GM18909 (cell line): ENCODE data around the gene MLLT10.

Source experiments
- ATAC-seq: cut with Tn5 transposase; IDR thresholded peaks from one replicate; pipeline ENCODE4 v1.9.1; 2021; ENCODE audit warnings: mild to moderate bottlenecking; ENCODE audit not compliant: unreplicated experiment, poor library complexity

The MLLT10 gene

GRCh38 chr10:21500578-21500910 lies 33.5 kb upstream of the MLLT10 start:
- no peak for ATAC-seq

- no peak for ATAC-seq
Measured at GRCh38 chr10:21501091-21501490, 32.9 kb upstream of the MLLT10 start.

- no peak for ATAC-seq
Measured at GRCh38 chr10:21501731-21502347, 32.2 kb upstream of the MLLT10 start.

GRCh38 chr10:21502348-21502740 lies 31.7 kb upstream of the MLLT10 start:
- no peak for ATAC-seq

GRCh38 chr10:21503542-21503941 lies 30.5 kb upstream of the MLLT10 start:
- no peak for ATAC-seq

GRCh38 chr10:21505711-21506278 lies 28.2 kb upstream of the MLLT10 start:
- ATAC-seq, result no peak

- no peak for ATAC-seq
Measured at GRCh38 chr10:21506351-21506750, 27.7 kb upstream of the MLLT10 start.

- ATAC-seq, result no peak
Measured at GRCh38 chr10:21507150-21507549, 26.9 kb upstream of the MLLT10 start.

- ATAC-seq, result no peak
Measured at GRCh38 chr10:21508706-21509331, 25.2 kb upstream of the MLLT10 start.

- ATAC-seq, result no peak
Measured at GRCh38 chr10:21509341-21510240, 24.4 kb upstream of the MLLT10 start.

- ATAC-seq, result no peak
Measured at GRCh38 chr10:21510241-21511094, 23.6 kb upstream of the MLLT10 start.

GRCh38 chr10:21511095-21511570 lies 22.9 kb upstream of the MLLT10 start:
- ATAC-seq, result no peak

GRCh38 chr10:21511946-21512572 lies 22.0 kb upstream of the MLLT10 start:
- no peak for ATAC-seq

- no peak for ATAC-seq
Measured at GRCh38 chr10:21512573-21513404, 21.2 kb upstream of the MLLT10 start.

- ATAC-seq, result no peak
Measured at GRCh38 chr10:21513405-21513788, 20.6 kb upstream of the MLLT10 start.

GRCh38 chr10:21514129-21514817 lies 19.8 kb upstream of the MLLT10 start:
- no peak for ATAC-seq

GRCh38 chr10:21514818-21515351 lies 19.1 kb upstream of the MLLT10 start:
- no peak for ATAC-seq
